H7 (cell line): ENCODE results near the gene MYH13. TPM values are rescaled to one million over a fixed set of nuclear protein-coding genes. Genes with fewer than 3 reads are reported as not detected.

ENCODE experiments used
- DNase-seq: peaks from one replicate; pipeline ENCODE4 v3.0.0; 2012
- H3K27me3 ChIP-seq: 2 replicates; pipeline ENCODE4 v1.6.0; 2011; ENCODE audit warnings: mild to moderate bottlenecking, low read length; ENCODE audit not compliant: control insufficient read depth, insufficient read depth
- H3K36me3 ChIP-seq: replicated peaks from 2 replicates; pipeline ENCODE4 v1.5.1; 2011; ENCODE audit warnings: low read length; ENCODE audit not compliant: control insufficient read depth, insufficient read depth
- H3K4me3 ChIP-seq: 2 replicates; pipeline ENCODE4 v1.5.1; 2011; ENCODE audit warnings: low read depth, mild to moderate bottlenecking, control low read depth, low read length, moderate library complexity; ENCODE audit not compliant: insufficient read depth
- total RNA-seq: library from RNA; depleted of rRNA; stranded (reverse); fragments of >200 nt; shearing (Covaris generic); gene quantifications from 2 replicates; pipeline ENCODE4 v1.2.3, GENCODE V29; 2014; rRNA removed

MYH13 gene
- total RNA-seq, 1 experiment from 2014 or later, result not detected

GRCh38 chr17:10266296-10266876, 106.4 kb downstream of the MYH13 start:
- no peaks in the 10 kb centered on the region for H3K27me3 ChIP-seq
- H3K36me3 ChIP-seq, result no peaks in the 10 kb centered on the region
- no peak for DNase-seq
- no peak overlapping the region for H3K4me3 ChIP-seq

GRCh38 chr17:10265100-10265810, 107.6 kb downstream of the MYH13 start:
- Histone ChIP-seq H3K4me3 (no peak overlapping the region), H3K27me3 (no peaks in the 10 kb centered on the region), H3K36me3 (no peaks in the 10 kb centered on the region)
- DNase-seq, result no peak

- no peak for DNase-seq
- H3K27me3 ChIP-seq, result no peaks in the 10 kb centered on the region
- no peaks in the 10 kb centered on the region for H3K36me3 ChIP-seq
- H3K4me3 ChIP-seq, result no peak overlapping the region
Observed at GRCh38 chr17:10264051-10264450, 108.8 kb downstream of the MYH13 start.

- no peak for DNase-seq
- no peaks in the 10 kb centered on the region for H3K27me3 ChIP-seq
- H3K4me3 ChIP-seq, result no peak overlapping the region
- no peaks in the 10 kb centered on the region for H3K36me3 ChIP-seq
Observed at GRCh38 chr17:10262451-10262850, 110.4 kb downstream of the MYH13 start.

DNA sequence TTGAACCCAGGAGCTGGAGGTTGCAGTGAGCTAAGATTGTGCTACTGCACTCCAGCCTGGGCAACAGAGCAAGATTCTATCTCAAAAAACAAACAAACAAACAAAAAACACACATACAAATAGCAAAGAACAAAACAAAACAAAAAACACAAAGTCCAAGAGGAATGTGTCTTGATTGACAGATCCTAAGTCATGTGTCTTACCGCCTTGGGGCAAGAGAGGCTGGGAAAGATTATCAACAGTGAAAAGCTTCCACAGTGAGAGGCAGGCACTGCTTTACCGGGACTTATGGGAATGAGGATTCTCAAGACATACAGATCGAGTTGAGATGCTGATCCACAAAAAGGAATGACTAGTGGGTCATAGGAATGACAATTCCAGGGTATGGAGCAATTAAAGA, 111.7 kb downstream of the MYH13 start:
- no peak overlapping the region for H3K4me3 ChIP-seq
- DNase-seq, result no peak
- H3K27me3 ChIP-seq, result no peaks in the 10 kb centered on the region
- H3K36me3 ChIP-seq, result no peaks in the 10 kb centered on the region

- no peaks in the 10 kb centered on the region for H3K27me3 ChIP-seq
- H3K4me3 ChIP-seq, result no peak overlapping the region
- H3K36me3 ChIP-seq, result no peaks in the 10 kb centered on the region
- DNase-seq, result no peak
Observed at GRCh38 chr17:10251212-10251948, 121.4 kb downstream of the MYH13 start.

Other genes with a start within 250 kb of the MYH13 start
- 4.2 and 6.8 TPM in 2 replicates for gene GAS7, start 174.4 kb downstream of the MYH13 start, total RNA-seq
- gene MYH8, start 48.9 kb upstream of the MYH13 start, total RNA-seq, result not detected in 2 replicates
- gene MYH4, start 96.6 kb upstream of the MYH13 start, total RNA-seq, result not detected in 2 replicates
- not detected in 2 replicates for gene MYH1, start 145.5 kb upstream of the MYH13 start, total RNA-seq
- 0.17 and 0.26 TPM in 2 replicates for gene MYH2, start 176.7 kb upstream of the MYH13 start, total RNA-seq